ENCODE results near the gene COL1A1.

The COL1A1 gene

GRCh38 chr17:50173335-50173941, 28.0 kb downstream of the COL1A1 start:
- H3K4me3 ChIP-seq (replicated peaks; ENCODE audit: insufficient read depth, low read length), result no peak overlapping the region
- H3K27ac ChIP-seq (replicated peaks), result no peak overlapping the region
- H3K27me3 ChIP-seq (ENCODE audit: insufficient read depth, poor library complexity, severe bottlenecking), result no peaks in the 10 kb centered on the region
- no peak for DNase-seq (ENCODE audit: low read depth in 1 of 2, low spot score in 1 of 2)
- TF ChIP-seq GABPA (IDR thresholded peaks at IDR 0.05; ENCODE audit: low read depth), result no peak
- no peak for TF ChIP-seq SPI1 (IDR thresholded peaks at IDR 0.05; ENCODE audit: borderline replicate concordance, low read depth)

- TF ChIP-seq GABPA (IDR thresholded peaks at IDR 0.05; ENCODE audit: low read depth) (no peak), POLR2AphosphoS5 (IDR thresholded peaks at IDR 0.05; ENCODE audit: low read depth) (no peak), SPI1 (IDR thresholded peaks at IDR 0.05; ENCODE audit: borderline replicate concordance, low read depth) (no peak), CTCF (IDR thresholded peaks at IDR 0.05; ENCODE audit: insufficient read depth, low read length) (no peak)
- TF ChIP-seq, protein P1, sequence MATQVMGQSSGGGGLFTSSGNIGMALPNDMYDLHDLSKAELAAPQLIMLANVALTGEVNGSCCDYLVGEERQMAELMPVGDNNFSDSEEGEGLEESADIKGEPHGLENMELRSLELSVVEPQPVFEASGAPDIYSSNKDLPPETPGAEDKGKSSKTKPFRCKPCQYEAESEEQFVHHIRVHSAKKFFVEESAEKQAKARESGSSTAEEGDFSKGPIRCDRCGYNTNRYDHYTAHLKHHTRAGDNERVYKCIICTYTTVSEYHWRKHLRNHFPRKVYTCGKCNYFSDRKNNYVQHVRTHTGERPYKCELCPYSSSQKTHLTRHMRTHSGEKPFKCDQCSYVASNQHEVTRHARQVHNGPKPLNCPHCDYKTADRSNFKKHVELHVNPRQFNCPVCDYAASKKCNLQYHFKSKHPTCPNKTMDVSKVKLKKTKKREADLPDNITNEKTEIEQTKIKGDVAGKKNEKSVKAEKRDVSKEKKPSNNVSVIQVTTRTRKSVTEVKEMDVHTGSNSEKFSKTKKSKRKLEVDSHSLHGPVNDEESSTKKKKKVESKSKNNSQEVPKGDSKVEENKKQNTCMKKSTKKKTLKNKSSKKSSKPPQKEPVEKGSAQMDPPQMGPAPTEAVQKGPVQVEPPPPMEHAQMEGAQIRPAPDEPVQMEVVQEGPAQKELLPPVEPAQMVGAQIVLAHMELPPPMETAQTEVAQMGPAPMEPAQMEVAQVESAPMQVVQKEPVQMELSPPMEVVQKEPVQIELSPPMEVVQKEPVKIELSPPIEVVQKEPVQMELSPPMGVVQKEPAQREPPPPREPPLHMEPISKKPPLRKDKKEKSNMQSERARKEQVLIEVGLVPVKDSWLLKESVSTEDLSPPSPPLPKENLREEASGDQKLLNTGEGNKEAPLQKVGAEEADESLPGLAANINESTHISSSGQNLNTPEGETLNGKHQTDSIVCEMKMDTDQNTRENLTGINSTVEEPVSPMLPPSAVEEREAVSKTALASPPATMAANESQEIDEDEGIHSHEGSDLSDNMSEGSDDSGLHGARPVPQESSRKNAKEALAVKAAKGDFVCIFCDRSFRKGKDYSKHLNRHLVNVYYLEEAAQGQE (IDR thresholded peaks at IDR 0.05; ENCODE audit: insufficient replicate concordance, low read depth), result no peak
- DNase-seq (ENCODE audit: low read depth in 1 of 2, low spot score in 1 of 2), result no peak
- no peak overlapping the region for H3K27ac ChIP-seq (replicated peaks)
- H3K4me3 ChIP-seq (replicated peaks; ENCODE audit: insufficient read depth, low read length), result no peak overlapping the region
- peaks cover 2% of the 10 kb centered on the region for H3K27me3 ChIP-seq (ENCODE audit: insufficient read depth, poor library complexity, severe bottlenecking)
Measured at GRCh38 chr17:50172936-50173334, 28.5 kb downstream of the COL1A1 start.

DNA sequence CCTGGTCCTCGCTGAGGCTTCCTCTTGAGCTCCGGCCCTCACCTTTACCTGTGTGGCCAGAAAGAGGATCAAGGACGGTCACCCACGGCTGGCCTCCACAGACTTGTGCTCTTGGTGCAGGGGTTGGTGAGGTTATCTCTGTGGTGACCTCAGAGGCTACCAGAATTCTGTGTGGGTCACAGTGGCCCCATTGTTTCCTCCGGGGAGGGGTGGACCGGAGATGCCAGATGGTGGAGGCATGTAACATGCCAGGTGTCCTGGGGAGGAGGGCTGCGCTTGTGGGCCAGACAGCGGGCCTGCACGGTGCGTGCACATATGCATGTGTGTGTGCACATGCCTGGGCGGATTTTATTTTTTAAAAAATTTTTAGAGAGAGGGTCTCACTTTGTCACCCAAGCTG, 29.3 kb downstream of the COL1A1 start:
- peaks cover 5% of the 10 kb centered on the region for H3K27me3 ChIP-seq (ENCODE audit: insufficient read depth, poor library complexity, severe bottlenecking)
- no peak for DNase-seq (ENCODE audit: low read depth in 1 of 2, low spot score in 1 of 2)
- no peak for TF ChIP-seq POLR2AphosphoS5 (IDR thresholded peaks at IDR 0.05; ENCODE audit: low read depth)
- TF ChIP-seq, protein P1 (IDR thresholded peaks at IDR 0.05; ENCODE audit: insufficient replicate concordance, low read depth), result no peak
- no peak overlapping the region for H3K4me3 ChIP-seq (replicated peaks; ENCODE audit: insufficient read depth, low read length)
- no peak overlapping the region for H3K27ac ChIP-seq (replicated peaks)

DNA sequence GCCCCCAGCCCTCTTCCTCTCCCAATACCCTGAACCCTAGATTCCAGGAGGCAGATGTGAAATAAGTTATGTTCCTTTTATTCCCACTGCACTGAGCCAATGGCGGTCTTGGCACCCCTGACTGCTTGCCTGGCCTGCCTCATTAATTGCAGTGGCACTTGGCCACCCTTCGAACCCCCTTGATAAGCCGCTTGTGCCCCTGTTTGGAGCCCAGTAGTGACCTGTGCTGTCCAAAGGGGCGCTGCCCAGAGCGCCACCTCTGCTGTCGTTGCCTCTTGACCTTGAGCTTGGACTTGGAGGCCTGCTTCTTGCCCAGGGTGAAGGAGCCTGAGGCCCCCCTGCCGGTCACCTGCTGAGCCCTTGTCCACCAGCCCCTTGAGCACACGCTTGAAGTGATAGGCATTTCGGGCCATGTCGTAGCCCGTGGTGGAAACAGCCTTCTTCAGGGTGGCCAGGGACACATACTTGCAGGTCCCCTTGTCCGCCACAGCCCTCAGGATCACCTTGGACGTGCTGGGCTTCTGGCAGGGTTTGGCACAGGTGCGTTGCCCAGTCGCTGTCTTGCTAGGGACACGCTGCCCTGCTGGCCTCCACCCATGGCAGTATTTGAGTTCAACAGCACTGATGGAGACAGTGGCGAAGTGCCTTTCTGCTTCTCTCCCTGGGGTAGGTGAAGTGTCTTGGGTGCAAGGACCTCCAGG, 29.9 kb downstream of the COL1A1 start:
- Histone ChIP-seq H3K4me3 (replicated peaks; ENCODE audit: insufficient read depth, low read length) (no peak overlapping the region), H3K27me3 (ENCODE audit: insufficient read depth, poor library complexity, severe bottlenecking) (peaks cover 5% of the 10 kb centered on the region), H3K27ac (replicated peaks) (no peak overlapping the region)
- no peak for DNase-seq (ENCODE audit: low read depth in 1 of 2, low spot score in 1 of 2)
- no peak for TF ChIP-seq SPI1 (IDR thresholded peaks at IDR 0.05; ENCODE audit: borderline replicate concordance, low read depth)
- TF ChIP-seq POLR2AphosphoS5 (IDR thresholded peaks at IDR 0.05; ENCODE audit: low read depth), result no peak
- no peak for TF ChIP-seq GABPA (IDR thresholded peaks at IDR 0.05; ENCODE audit: low read depth)
- TF ChIP-seq, protein P1 (IDR thresholded peaks at IDR 0.05; ENCODE audit: insufficient replicate concordance, low read depth), result no peak
- TF ChIP-seq CTCF (IDR thresholded peaks at IDR 0.05; ENCODE audit: insufficient read depth, low read length), result no peak

Data from HL-60 (cell line).